Germinal center (tissue), 1 donor: ENCODE results near the gene OR5D18.
"Not testable (repeated sequence)": the region's sequence is repeated elsewhere in the genome, so short reads cannot be mapped to it uniquely, and the experiment has no call there.

Experiments
- DNase-seq: peaks from one replicate; pipeline ENCODE4 v3.0.0; 2012; ENCODE audit warnings: mixed read lengths, low spot score

Gene OR5D18

DNA sequence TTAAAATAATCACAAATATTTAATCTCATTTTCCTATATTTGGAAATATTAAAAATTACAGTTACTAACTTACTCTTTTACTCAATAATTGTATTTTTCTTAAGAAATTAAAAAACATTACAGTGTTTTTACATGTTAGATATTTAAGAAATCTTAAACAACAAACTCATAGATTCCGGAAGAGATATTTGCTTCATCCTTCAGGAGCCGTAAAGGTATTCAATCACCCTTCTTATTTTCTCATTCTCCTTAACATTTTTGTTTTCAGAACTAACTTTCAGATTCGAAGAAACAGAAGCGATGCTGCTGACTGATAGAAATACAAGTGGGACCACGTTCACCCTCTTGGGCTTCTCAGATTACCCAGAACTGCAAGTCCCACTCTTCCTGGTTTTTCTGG is at the start of gene OR5D18:
OR5D18 (plus strand) TSS at position 301 of the 400 bp plus-strand sequence; CDS start at position 301, 0 bp downstream.
- DNase-seq: no peak

GRCh38 chr11:55773138-55773537 is 46.3 kb upstream of the OR5D18 start, which contains the start of gene OR5D13:
OR5D13 (plus strand) TSS chr11:55773438; CDS start chr11:55773438, 0 bp downstream.
- no peak for DNase-seq

DNA sequence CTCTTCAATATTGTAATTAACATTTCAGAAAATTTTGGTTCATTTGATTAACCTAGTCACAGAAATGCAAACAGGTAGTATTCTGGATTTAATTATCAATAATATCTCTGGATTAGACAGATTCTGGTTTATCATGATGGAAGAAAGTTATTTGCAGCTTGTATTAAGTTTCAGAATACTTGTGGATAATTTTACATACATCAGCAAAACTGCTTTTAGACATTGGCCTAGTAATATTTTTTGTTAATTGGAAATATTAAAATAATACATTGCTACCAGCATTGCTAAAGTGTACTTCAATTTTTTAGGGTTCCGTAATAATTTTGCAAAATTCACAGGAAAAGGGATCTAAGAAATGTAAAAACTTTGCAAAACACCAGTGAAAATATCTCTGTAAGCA is 27.8 kb upstream of the OR5D18 start:
- no peak for DNase-seq

- DNase-seq: no peak
These were observed 26.1 kb upstream of the OR5D18 start for GRCh38 chr11:55793321-55793720.

GRCh38 chr11:55795256-55795655 is 24.2 kb upstream of the OR5D18 start, which contains the start of gene OR5D14:
OR5D14 (plus strand) TSS chr11:55795556; CDS start chr11:55795556, 0 bp downstream.
- DNase-seq: no peak

DNA sequence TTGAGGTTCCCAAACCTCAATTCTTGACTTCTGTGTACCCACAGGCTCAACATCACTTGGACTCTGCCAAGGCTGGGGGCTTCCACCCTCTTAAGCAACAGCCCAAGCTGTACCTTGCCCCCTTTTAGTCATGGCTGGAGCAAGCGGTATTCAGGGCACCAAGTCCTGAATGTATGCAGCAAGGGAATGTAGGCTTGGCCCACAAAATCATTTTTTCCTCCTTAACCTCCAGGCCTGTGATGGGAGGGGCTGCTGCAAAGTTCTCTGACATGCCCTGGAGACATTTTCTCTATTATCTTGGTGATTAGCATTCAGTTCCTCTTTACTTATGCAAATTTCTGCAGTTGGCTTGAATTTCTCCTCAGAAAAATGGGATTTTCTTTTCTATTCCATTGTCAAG is 13.2 kb upstream of the OR5D18 start:
- no peak for DNase-seq

DNA sequence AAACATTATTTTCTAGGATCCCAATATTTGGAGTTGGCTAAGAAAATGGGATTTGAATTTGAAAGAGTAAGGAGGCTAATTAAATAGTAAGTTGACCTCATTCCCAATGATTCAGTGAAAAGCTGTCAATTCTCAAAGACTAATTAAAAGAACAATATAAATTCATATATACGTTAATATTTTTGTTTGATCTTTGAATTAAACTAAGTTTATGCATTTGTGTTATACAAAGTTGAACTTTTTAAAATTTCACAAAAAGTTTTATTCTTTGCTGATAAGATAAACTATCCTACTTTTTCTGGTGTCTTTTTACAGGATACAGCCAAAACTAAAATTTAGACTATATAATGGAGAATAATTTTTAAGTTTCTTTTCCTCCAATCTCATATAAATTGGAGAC is 8.4 kb upstream of the OR5D18 start, which contains the start of gene OR5L1:
OR5L1 (plus strand) TSS at position 301 of the 400 bp plus-strand sequence. CDS start 100 bp downstream, outside the sequence.
- no peak for DNase-seq

DNA sequence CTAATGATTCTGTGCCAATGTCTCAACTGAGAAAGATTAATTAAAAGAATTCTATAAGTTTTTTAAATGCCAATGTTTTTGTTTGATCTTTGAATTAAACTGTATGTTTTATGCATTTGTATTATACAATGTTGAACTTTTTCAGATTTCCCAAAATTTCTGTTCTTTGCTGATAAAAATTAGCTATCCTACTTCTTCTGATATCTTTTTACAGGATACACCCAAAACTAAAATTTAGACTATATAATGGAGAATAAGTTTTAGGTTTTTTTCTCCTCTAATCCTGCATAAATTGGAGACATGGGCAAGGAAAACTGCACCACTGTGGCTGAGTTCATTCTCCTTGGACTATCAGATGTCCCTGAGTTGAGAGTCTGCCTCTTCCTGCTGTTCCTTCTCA is 7.5 kb downstream of the OR5D18 start, which contains the start of gene OR5L2:
OR5L2 (plus strand) TSS at position 301 of the 400 bp plus-strand sequence; CDS start at position 301, 0 bp downstream.
- no peak for DNase-seq

- DNase-seq: no peak
These were observed 19.0 kb downstream of the OR5D18 start, which contains the start of gene OR5D16 for GRCh38 chr11:55838452-55838851. OR5D16 (plus strand) TSS chr11:55838752; CDS start chr11:55838752, 0 bp downstream.

GRCh38 chr11:55847453-55847852 is 28.0 kb downstream of the OR5D18 start:
- no peak for DNase-seq

- DNase-seq: no peak
These were observed 29.6 kb downstream of the OR5D18 start for GRCh38 chr11:55849037-55849436.

DNA sequence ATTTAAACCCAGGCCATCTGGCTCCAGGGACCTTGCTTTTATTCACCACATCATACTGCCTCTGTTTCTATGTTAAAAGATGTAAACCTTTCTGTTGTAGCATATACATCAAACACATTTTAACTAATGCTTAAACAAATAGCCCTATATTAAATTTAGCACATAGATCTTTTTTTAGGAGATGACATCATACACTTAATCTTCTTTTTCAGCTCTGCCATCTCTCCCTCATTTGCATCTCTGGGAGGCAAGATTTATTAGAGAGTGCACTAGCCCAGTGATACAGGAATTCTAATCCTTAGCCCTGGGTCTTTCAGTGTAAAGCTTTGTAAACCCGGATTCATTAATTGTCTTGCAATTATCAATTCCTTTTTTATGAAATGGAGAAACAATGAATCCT is 32.7 kb downstream of the OR5D18 start:
- DNase-seq: no peak

DNA sequence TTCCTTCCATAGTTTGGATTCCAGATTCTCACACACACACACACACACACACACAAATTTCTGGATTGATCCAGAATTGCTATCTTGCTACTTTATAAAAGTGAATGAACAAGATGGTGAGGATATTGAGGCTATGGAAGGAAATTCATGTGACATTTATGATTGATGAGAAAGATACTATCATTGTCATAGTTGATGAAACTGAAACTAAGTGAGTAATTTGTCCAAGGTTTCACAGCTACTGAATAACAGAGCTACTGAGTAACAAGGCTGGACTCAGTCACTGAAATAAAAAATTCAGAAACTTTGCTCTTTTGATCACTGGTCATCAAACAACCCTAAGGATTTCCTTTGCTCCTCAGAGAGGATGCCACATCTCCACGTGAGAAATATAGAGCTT is 35.3 kb downstream of the OR5D18 start:
- no peak for DNase-seq

- DNase-seq: not testable (repeated sequence)
These were observed 47.9 kb downstream of the OR5D18 start for GRCh38 chr11:55867354-55867753.
